Renal pelvis (tissue), 4 donors: ENCODE measurements around the gene GLP1R. TPM values are rescaled to one million over a fixed set of nuclear protein-coding genes. Genes with fewer than 3 reads are reported as not detected.

Experiments used
- DNase-seq: peaks from one replicate; pipeline ENCODE4 v3.0.0-alpha.2; 2013
- polyA plus RNA-seq, 3 donors: library from polyadenylated mRNA; unstranded; fragments of 120-200 nt; gene quantifications; one replicate each; pipeline ENCODE4 v1.2.1, GENCODE V29; 2013; ENCODE audit not compliant: insufficient read length in 3 of 3

The GLP1R gene
- polyA plus RNA-seq, 3 donors, result 0.93 to 1.1 (median 0.94) TPM

- DNase-seq, result no peak
These were observed 13.0 kb downstream of the GLP1R start for GRCh38 chr6:39061588-39061987.

GRCh38 chr6:39062014-39062740, 13.6 kb downstream of the GLP1R start:
- no peak for DNase-seq

GRCh38 chr6:39063526-39063925, 14.9 kb downstream of the GLP1R start:
- DNase-seq, result no peak

GRCh38 chr6:39065561-39065960, 17.0 kb downstream of the GLP1R start:
- no peak for DNase-seq

- DNase-seq, result no peak
These were observed 19.8 kb downstream of the GLP1R start for GRCh38 chr6:39068391-39068790.

- no peak for DNase-seq
These were observed 24.2 kb downstream of the GLP1R start for GRCh38 chr6:39072830-39073229.

- DNase-seq, result no peak
These were observed 25.1 kb downstream of the GLP1R start for GRCh38 chr6:39073471-39074355.

- no peak for DNase-seq
These were observed 25.9 kb downstream of the GLP1R start for GRCh38 chr6:39074486-39074885.

GRCh38 chr6:39075010-39075686, 26.6 kb downstream of the GLP1R start:
- DNase-seq, result no peak

- no peak for DNase-seq
These were observed 27.4 kb downstream of the GLP1R start for GRCh38 chr6:39075807-39076622.

GRCh38 chr6:39076623-39077535, 28.3 kb downstream of the GLP1R start:
- no peak for DNase-seq

- DNase-seq, result no peak
These were observed 29.5 kb downstream of the GLP1R start for GRCh38 chr6:39077882-39078594.

GRCh38 chr6:39078695-39079094, 30.1 kb downstream of the GLP1R start:
- DNase-seq, result no peak

- no peak for DNase-seq
These were observed 30.9 kb downstream of the GLP1R start for GRCh38 chr6:39079197-39080125.

GRCh38 chr6:39080246-39080875, 31.8 kb downstream of the GLP1R start:
- DNase-seq, result no peak

GRCh38 chr6:39082310-39082709, 33.7 kb downstream of the GLP1R start:
- DNase-seq, result no peak

GRCh38 chr6:39083231-39083634, 34.7 kb downstream of the GLP1R start:
- no peak for DNase-seq

- DNase-seq, result no peak
These were observed 35.9 kb downstream of the GLP1R start for GRCh38 chr6:39084506-39084905.
